ENCODE results near the gene SKOR1.

DNA sequence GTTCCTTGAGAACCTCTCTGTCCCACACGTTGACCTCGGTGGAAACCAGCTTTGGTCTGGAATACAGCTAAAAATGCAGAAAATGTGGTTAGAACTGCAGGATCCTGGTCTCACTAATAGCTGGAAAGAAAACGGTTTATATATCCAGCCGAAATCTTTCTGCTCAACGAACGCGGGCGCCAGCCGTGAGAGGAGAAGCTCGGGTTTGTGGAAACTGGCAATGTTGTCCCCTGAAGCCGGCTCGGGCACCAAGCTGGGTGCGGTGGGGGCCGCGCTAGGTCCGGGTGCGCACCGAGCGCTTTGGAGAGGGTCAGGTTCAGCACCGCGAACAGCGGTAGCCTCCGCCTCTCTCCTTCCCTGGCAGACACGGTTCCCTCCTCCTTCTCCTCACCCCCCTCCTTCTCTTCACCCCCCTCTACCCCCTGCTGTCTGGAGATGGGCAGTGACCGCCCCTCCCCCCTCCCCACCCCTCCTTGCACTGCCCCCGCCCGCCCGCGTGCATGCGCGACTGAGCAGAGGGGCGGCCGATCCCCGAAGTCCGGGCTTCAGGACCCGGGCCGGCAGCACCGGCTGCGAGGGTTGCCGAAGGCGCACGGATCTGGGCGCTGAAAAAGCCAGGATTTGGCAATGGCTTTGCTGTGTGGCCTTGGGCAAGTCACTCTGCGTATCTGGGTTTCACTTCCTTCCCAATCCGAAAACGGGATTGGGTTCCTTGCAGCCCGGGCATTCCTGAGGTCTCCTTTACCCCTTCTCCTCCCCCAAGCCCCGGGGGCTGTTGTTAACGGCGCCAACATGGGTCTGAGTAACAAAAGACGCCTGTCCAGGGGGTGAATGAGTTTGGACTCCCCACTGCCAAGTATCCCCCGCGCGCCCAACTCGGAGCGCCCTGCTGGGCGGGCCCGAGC, at the start of gene SKOR1:
- TF ChIP-seq, protein P1, sequence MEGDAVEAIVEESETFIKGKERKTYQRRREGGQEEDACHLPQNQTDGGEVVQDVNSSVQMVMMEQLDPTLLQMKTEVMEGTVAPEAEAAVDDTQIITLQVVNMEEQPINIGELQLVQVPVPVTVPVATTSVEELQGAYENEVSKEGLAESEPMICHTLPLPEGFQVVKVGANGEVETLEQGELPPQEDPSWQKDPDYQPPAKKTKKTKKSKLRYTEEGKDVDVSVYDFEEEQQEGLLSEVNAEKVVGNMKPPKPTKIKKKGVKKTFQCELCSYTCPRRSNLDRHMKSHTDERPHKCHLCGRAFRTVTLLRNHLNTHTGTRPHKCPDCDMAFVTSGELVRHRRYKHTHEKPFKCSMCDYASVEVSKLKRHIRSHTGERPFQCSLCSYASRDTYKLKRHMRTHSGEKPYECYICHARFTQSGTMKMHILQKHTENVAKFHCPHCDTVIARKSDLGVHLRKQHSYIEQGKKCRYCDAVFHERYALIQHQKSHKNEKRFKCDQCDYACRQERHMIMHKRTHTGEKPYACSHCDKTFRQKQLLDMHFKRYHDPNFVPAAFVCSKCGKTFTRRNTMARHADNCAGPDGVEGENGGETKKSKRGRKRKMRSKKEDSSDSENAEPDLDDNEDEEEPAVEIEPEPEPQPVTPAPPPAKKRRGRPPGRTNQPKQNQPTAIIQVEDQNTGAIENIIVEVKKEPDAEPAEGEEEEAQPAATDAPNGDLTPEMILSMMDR (IDR thresholded peaks at IDR 0.05): no peak
- TF ChIP-seq POLR2A (IDR thresholded peaks at IDR 0.05): no peak
